HCT116 (cell line): ENCODE results near the gene RGS6.

Experiments
- ATF3 ChIP-seq: IDR thresholded peaks from 2 replicates; pipeline ENCODE4 v1.6.1; 2012
- CTCF ChIP-seq, 3 experiments: fragments of 200-600 bp in 1 of 3; sonication (generic) in 1 of 3; IDR thresholded peaks in 2 of 3; conservative IDR thresholded peaks in 1 of 3; 2 replicates each; pipeline ENCODE4 v1.5.1; 2012 to 2017; ENCODE audit warnings: low read depth in 2 of 3, low read length in 2 of 3, antibody characterized with exemption in 1 of 3, borderline replicate concordance in 1 of 3, control low read depth in 1 of 3, mild to moderate bottlenecking in 1 of 3, mixed read lengths in 1 of 3, mixed run types in 1 of 3, moderate library complexity in 1 of 3; ENCODE audit not compliant: insufficient read depth in 1 of 3
- EZH2 ChIP-seq: fragments of 200-600 bp; sonication (generic); IDR thresholded peaks from 2 replicates; pipeline ENCODE4 v1.6.1; 2017; ENCODE audit warnings: antibody characterized with exemption, mixed run types
- EZH2phosphoT487 ChIP-seq: fragments of 200-600 bp; IDR thresholded peaks from 2 replicates; pipeline ENCODE4 v1.6.1; 2018; ENCODE audit warnings: antibody characterized with exemption, borderline replicate concordance
- JUND ChIP-seq: IDR thresholded peaks from 2 replicates; pipeline ENCODE4 v1.6.1; 2012
- POLR2A ChIP-seq: IDR thresholded peaks from 2 replicates; pipeline ENCODE4 v1.7.0; 2011; ENCODE audit warnings: borderline replicate concordance; ENCODE audit not compliant: insufficient read depth, insufficient read length; ENCODE audit errors: extremely low read depth
- POLR2AphosphoS5 ChIP-seq: IDR thresholded peaks from 2 replicates; pipeline ENCODE4 v1.6.1; 2011; ENCODE audit warnings: mild to moderate bottlenecking, low read depth, low read length, moderate library complexity
- REST ChIP-seq: IDR thresholded peaks from 2 replicates; pipeline ENCODE4 v1.6.1; 2012; ENCODE audit warnings: low read depth
- SP1 ChIP-seq: IDR thresholded peaks from 2 replicates; pipeline ENCODE4 v1.6.1; 2012; ENCODE audit warnings: low read depth
- TCF7L2 ChIP-seq: IDR thresholded peaks from 2 replicates; pipeline ENCODE4 v1.7.0; 2011; ENCODE audit warnings: borderline replicate concordance, inconsistent platforms; ENCODE audit not compliant: insufficient read depth, insufficient read length; ENCODE audit errors: extremely low read depth
- ZFX ChIP-seq: fragments of 450-650 bp; IDR thresholded peaks from 2 replicates; pipeline ENCODE4 v1.6.1; 2017
- ZNF274 ChIP-seq: fragments of 200-500 bp; sonication (Bioruptor generic); IDR thresholded peaks from 2 replicates; pipeline ENCODE4 v1.6.1; 2014; ENCODE audit warnings: mild to moderate bottlenecking, low read depth, low read length, inconsistent platforms

- TF ChIP-seq CTCF (IDR thresholded peaks at IDR 0.05 in 2 of 3, conservative IDR thresholded peaks at IDR 0.05 in 1 of 3; ENCODE audit: borderline replicate concordance in 1 of 3, insufficient read depth in 1 of 3, low read depth in 2 of 3, low read length in 2 of 3) (no peak), ZFX (no peak), POLR2AphosphoS5 (no peak), ZNF274 (no peak), TCF7L2 (no peak), EZH2 (no peak), POLR2A (no peak), JUND (no peak), EZH2phosphoT487 (no peak), ATF3 (no peak), SP1 (no peak), REST (no peak)
These were observed 194.3 kb downstream of the RGS6 start for GRCh38 chr14:72126561-72126960.
